Endothelial cell of umbilical vein (primary cell): Measurements from ENCODE around the gene TPSB2.

Source experiments
- EZH2 ChIP-seq: IDR thresholded peaks from 2 replicates; pipeline ENCODE4 v1.6.1; 2012; ENCODE audit warnings: borderline replicate concordance, low read depth, mild to moderate bottlenecking, moderate library complexity, low read length, inconsistent platforms; ENCODE audit not compliant: severe bottlenecking
- POLR2A ChIP-seq: IDR thresholded peaks from 2 replicates; pipeline ENCODE4 v1.6.1; 2012; ENCODE audit warnings: low read depth, mild to moderate bottlenecking, control low read depth, low read length
- POLR2AphosphoS5 ChIP-seq: IDR thresholded peaks from 2 replicates; pipeline ENCODE4 v1.6.1; 2012; ENCODE audit warnings: low read depth, mild to moderate bottlenecking, control low read depth, low read length, moderate library complexity; ENCODE audit not compliant: insufficient read depth

GRCh38 chr16:1189455-1189854, 40.5 kb downstream of the TPSB2 start:
- no peak for TF ChIP-seq EZH2
- no peak for TF ChIP-seq POLR2A
- no peak for TF ChIP-seq POLR2AphosphoS5
